Endothelial cell of umbilical vein (primary cell): ENCODE measurements around the gene ITGB1BP1. TPM values are rescaled to one million over a fixed set of nuclear protein-coding genes. Genes with fewer than 3 reads are reported as not detected.

Experiments
- BruUV-seq: library from RNA; stranded (reverse); fragments of 400-500 nt; replicated peaks from 2 replicates; lab custom pipeline; 2021; lab: Mats Ljungman, UMichigan
- CTCF ChIA-PET: fragments of 300-600, 350-600 bp; sonication (Branson Sonifier 250); formaldehyde crosslinking; loops from one replicate; lab custom pipeline; 2021; ENCODE audit warnings: antibody characterized with exemption, inconsistent platforms; lab: Charles Lee
- POLR2A ChIA-PET: fragments of 300-600, 350-600 bp; sonication (Branson Sonifier 250); formaldehyde crosslinking; loops from one replicate; lab custom pipeline; 2021; ENCODE audit warnings: antibody characterized with exemption, inconsistent platforms; lab: Charles Lee
- DNase-seq: peaks from one replicate; pipeline ENCODE4 v3.0.0-alpha.2; 2011; ENCODE audit warnings: low read depth, low spot score
- FAIRE-seq: peaks from 2 replicates; lab custom pipeline; 2011; peaks lifted over from hg19 to GRCh38; lab: Jason Lieb, UNC
- H2AFZ ChIP-seq: 2 replicates; pipeline ENCODE4 v1.6.0; 2012; ENCODE audit warnings: low read depth, low read length, control low read depth, inconsistent platforms
- H3K27ac ChIP-seq: 2 replicates; pipeline ENCODE4 v1.5.1; 2011; ENCODE audit warnings: low read depth, mild to moderate bottlenecking, control low read depth, low read length, moderate library complexity; ENCODE audit not compliant: insufficient read depth
- H3K27me3 ChIP-seq, 2 experiments: 2 replicates each; pipeline versions ENCODE4 v1.6.0 to v1.6.1; 2011; ENCODE audit warnings: low read length in 2 of 2, mixed read lengths in 1 of 2; ENCODE audit not compliant: control insufficient read depth in 2 of 2, insufficient read depth in 2 of 2
- H3K36me3 ChIP-seq, 2 experiments: 2 replicates in 1 of 2; 3 replicates in 1 of 2; pipeline ENCODE4 v1.5.1; 2011; ENCODE audit warnings: low read length in 2 of 2, mild to moderate bottlenecking in 1 of 2, moderate library complexity in 1 of 2; ENCODE audit not compliant: control insufficient read depth in 2 of 2, insufficient read depth in 2 of 2; ENCODE audit errors: extremely low read depth in 1 of 2
- H3K4me1 ChIP-seq: 3 replicates; pipeline ENCODE4 v1.5.1; 2011; ENCODE audit warnings: mild to moderate bottlenecking, low read length; ENCODE audit not compliant: control insufficient read depth, insufficient read depth; ENCODE audit errors: extremely low read depth
- H3K4me2 ChIP-seq: 2 replicates; pipeline ENCODE4 v1.6.1; 2011; ENCODE audit warnings: low read length, control low read depth, mixed read lengths; ENCODE audit not compliant: insufficient read depth
- H3K4me3 ChIP-seq, 3 experiments: fragments of 200-600 bp in 1 of 3; sonication (generic), shearing (Covaris generic) in 1 of 3; replicated peaks in 1 of 3; 2 replicates each; pipeline ENCODE4 v1.5.1; 2011 to 2016; ENCODE audit warnings: control low read depth in 3 of 3, low read length in 3 of 3, mild to moderate bottlenecking in 2 of 3, inconsistent platforms in 1 of 3, low read depth in 1 of 3, moderate library complexity in 1 of 3; ENCODE audit not compliant: insufficient read depth in 1 of 3
- H3K79me2 ChIP-seq: 2 replicates; pipeline ENCODE4 v1.6.0; 2012; ENCODE audit warnings: low read length, inconsistent platforms; ENCODE audit not compliant: control insufficient read depth, insufficient read depth
- H3K9ac ChIP-seq: replicated peaks from 2 replicates; pipeline ENCODE3; 2011; ENCODE audit warnings: low read length, control low read depth; ENCODE audit not compliant: insufficient read depth; ENCODE audit errors: extremely low read depth
- H3K9me1 ChIP-seq: replicated peaks from 3 replicates; pipeline ENCODE4 v1.6.0; 2011; ENCODE audit warnings: mild to moderate bottlenecking, low read length; ENCODE audit not compliant: control insufficient read depth, insufficient read depth; ENCODE audit errors: extremely low read depth
- H3K9me3 ChIP-seq: replicated peaks from 2 replicates; pipeline ENCODE4 v1.5.1; 2012; ENCODE audit warnings: low read length, inconsistent platforms; ENCODE audit not compliant: control insufficient read depth, insufficient read depth
- H4K20me1 ChIP-seq: replicated peaks from 2 replicates; pipeline ENCODE3; 2011; ENCODE audit warnings: mild to moderate bottlenecking, low read length; ENCODE audit not compliant: control insufficient read depth, insufficient read depth; ENCODE audit errors: extremely low read depth
- EZH2 ChIP-seq: IDR thresholded peaks from 2 replicates; pipeline ENCODE4 v1.6.1; 2012; ENCODE audit warnings: borderline replicate concordance, low read depth, mild to moderate bottlenecking, moderate library complexity, low read length, inconsistent platforms; ENCODE audit not compliant: severe bottlenecking
- FOS ChIP-seq: IDR thresholded peaks from 2 replicates; pipeline ENCODE4 v1.6.1; 2011; ENCODE audit warnings: mild to moderate bottlenecking, low read length, moderate library complexity, borderline replicate concordance; ENCODE audit not compliant: insufficient read depth
- GATA2 ChIP-seq: IDR thresholded peaks from 2 replicates; pipeline ENCODE4 v1.7.0; 2011; ENCODE audit warnings: low read depth, mild to moderate bottlenecking, moderate library complexity, mixed read lengths, low read length; ENCODE audit not compliant: insufficient read length, insufficient read depth
- JUN ChIP-seq: IDR thresholded peaks from 2 replicates; pipeline ENCODE4 v1.6.1; 2011; ENCODE audit warnings: borderline replicate concordance, low read depth; ENCODE audit not compliant: insufficient read length, insufficient read depth
- MYC ChIP-seq: IDR thresholded peaks from one replicate; pipeline ENCODE4 v1.6.1; 2011; ENCODE audit warnings: mild to moderate bottlenecking, low read depth, low read length
- POLR2A ChIP-seq: IDR thresholded peaks from 2 replicates; pipeline ENCODE4 v1.6.1; 2012; ENCODE audit warnings: low read depth, mild to moderate bottlenecking, control low read depth, low read length
- POLR2AphosphoS5 ChIP-seq: IDR thresholded peaks from 2 replicates; pipeline ENCODE4 v1.6.1; 2012; ENCODE audit warnings: low read depth, mild to moderate bottlenecking, control low read depth, low read length, moderate library complexity; ENCODE audit not compliant: insufficient read depth
- dilution Hi-C: fragments of 300-500 bp; cut with MboI; formaldehyde crosslinking; loops from one replicate; pipeline ENCODE4 v1.15.0; 2019; ENCODE audit warnings: low sequenced_read_pairs; ENCODE audit not compliant: extremely low pct_ligation_motif_present
- intact Hi-C: fragments of 100-400 bp; cut with micrococcal nuclease; formaldehyde crosslinking; loops from one replicate; pipeline ENCODE4 v1.10.0; 2022
- polyA plus RNA-seq, 4 experiments: library from polyadenylated mRNA; depleted of rRNA in 3 of 4; stranded (reverse) in 3 of 4; unstranded in 1 of 4; fragments of >200 nt; gene quantifications; 2 replicates each; pipeline versions ENCODE4 v1.2.1 to v1.2.3, GENCODE V29; 2011 to 2012; ENCODE audit warnings: missing spikeins in 1 of 4
- total RNA-seq: library from RNA; stranded (reverse); gene quantifications from 2 replicates; pipeline ENCODE4 v1.2.3, GENCODE V29; 2021
- TF ChIP-seq, protein P1 (sequence below), 2 donors: IDR thresholded peaks; 1 replicate in 1 of 2; 2 replicates in 1 of 2; pipeline ENCODE4 v1.5.1; 2011; ENCODE audit warnings: low read length in 2 of 2, mild to moderate bottlenecking in 2 of 2, moderate library complexity in 2 of 2, control low read depth in 1 of 2, inconsistent platforms in 1 of 2, low read depth in 1 of 2; ENCODE audit not compliant: insufficient read depth in 1 of 2; ENCODE audit errors: extremely low read depth in 1 of 2
- TF ChIP-seq, protein P2 (sequence below): IDR thresholded peaks from 2 replicates; pipeline ENCODE4 v1.6.1; 2011; ENCODE audit not compliant: insufficient read depth, insufficient read length

The ITGB1BP1 gene
- total and polyA plus RNA-seq, 2 donors (not counting 3 experiments of a cell fraction or from before 2014, with no cell fraction given): 45.0 to 170 TPM

GRCh38 chr2:9366026-9366425 is 57.3 kb downstream of the ITGB1BP1 start:
- peaks cover 7% of the 10 kb centered on the region for H3K4me1 ChIP-seq
- H3K36me3 ChIP-seq: peaks cover 21 to 33% of the 10 kb centered on the region in 2 experiments
- H3K4me2 ChIP-seq: no peak overlapping the region
- no peak overlapping the region for H2AFZ ChIP-seq
- FAIRE-seq (no peak), DNase-seq (no peak)
- intact Hi-C loops (no loop called here), dilution Hi-C loops (loop anchor here (25.0 kb wide), 1 partner anchor 204 kb away; no protein-coding TSS in a partner anchor)
- H3K27me3 ChIP-seq: no peaks in the 10 kb centered on the region
- ChIA-PET CTCF (interaction anchor here (0.9 to 3.7 kb wide), 2 partner anchors 9 to 224 kb away, joined by 3 to 16 read pairs; no protein-coding TSS in a partner anchor), POLR2A (no interaction called here)
- no peak for TF ChIP-seq GATA2
- no peak for TF ChIP-seq EZH2
- TF ChIP-seq, protein P1, sequence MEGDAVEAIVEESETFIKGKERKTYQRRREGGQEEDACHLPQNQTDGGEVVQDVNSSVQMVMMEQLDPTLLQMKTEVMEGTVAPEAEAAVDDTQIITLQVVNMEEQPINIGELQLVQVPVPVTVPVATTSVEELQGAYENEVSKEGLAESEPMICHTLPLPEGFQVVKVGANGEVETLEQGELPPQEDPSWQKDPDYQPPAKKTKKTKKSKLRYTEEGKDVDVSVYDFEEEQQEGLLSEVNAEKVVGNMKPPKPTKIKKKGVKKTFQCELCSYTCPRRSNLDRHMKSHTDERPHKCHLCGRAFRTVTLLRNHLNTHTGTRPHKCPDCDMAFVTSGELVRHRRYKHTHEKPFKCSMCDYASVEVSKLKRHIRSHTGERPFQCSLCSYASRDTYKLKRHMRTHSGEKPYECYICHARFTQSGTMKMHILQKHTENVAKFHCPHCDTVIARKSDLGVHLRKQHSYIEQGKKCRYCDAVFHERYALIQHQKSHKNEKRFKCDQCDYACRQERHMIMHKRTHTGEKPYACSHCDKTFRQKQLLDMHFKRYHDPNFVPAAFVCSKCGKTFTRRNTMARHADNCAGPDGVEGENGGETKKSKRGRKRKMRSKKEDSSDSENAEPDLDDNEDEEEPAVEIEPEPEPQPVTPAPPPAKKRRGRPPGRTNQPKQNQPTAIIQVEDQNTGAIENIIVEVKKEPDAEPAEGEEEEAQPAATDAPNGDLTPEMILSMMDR (IDR thresholded peaks at IDR 0.05; ENCODE audit: extremely low read depth in 1 of 2, insufficient read depth in 1 of 2, low read depth in 1 of 2, low read length in 2 of 2): no peak
- TF ChIP-seq POLR2AphosphoS5: no peak
- TF ChIP-seq JUN: no peak
- TF ChIP-seq, protein P2, sequence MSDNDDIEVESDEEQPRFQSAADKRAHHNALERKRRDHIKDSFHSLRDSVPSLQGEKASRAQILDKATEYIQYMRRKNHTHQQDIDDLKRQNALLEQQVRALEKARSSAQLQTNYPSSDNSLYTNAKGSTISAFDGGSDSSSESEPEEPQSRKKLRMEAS: no peak
- TF ChIP-seq MYC: no peak
- no peak for TF ChIP-seq FOS
- TF ChIP-seq POLR2A: no peak
- BruUV-seq: no TSS peak
- no peaks in the 10 kb centered on the region for H3K79me2 ChIP-seq
- H4K20me1 ChIP-seq: no peaks in the 10 kb centered on the region
- H3K27ac ChIP-seq: no peak overlapping the region
- H3K9ac ChIP-seq: no peak overlapping the region
- H3K9me1 ChIP-seq: no peaks in the 10 kb centered on the region
- no peak overlapping the region for H3K4me3 ChIP-seq
- no peaks in the 10 kb centered on the region for H3K9me3 ChIP-seq
